ENCODE data around the gene MOGAT1. TPM values are rescaled to one million over a fixed set of nuclear protein-coding genes. Genes with fewer than 3 reads are reported as not detected.

The MOGAT1 gene
- not detected for polyA plus RNA-seq (ENCODE audit: insufficient read length in 10 of 10)
- long read RNA-seq, donor 1 = 0 reads
- long read RNA-seq, donor 2 = 0 reads
- long read RNA-seq, donor 3 = 0 reads
- long read RNA-seq, donor 4 = 0 reads
- long read RNA-seq, donor 5 = 0 reads
- long read RNA-seq, donor 6 = 0 reads
- long read RNA-seq, donor 7 = 0 reads
- long read RNA-seq, donor 8 = 0 reads
- long read RNA-seq, donor 9 = 0 reads

GRCh38 chr2:222671259-222672067 lies at the start of gene MOGAT1:
Gene MOGAT1 (plus strand): TSS chr2:222671658. CDS start chr2:222671786, 128 bp downstream.
- peak in 1 of 3 donors; percentile 56 for DNase-seq

GRCh38 chr2:222621893-222622292 lies 49.6 kb upstream of the MOGAT1 start:
- DNase-seq = no peak

- DNase-seq = no peak
Measured at GRCh38 chr2:222622910-222623309, 48.5 kb upstream of the MOGAT1 start.

- no peak for DNase-seq
Measured at GRCh38 chr2:222623756-222624309, 47.6 kb upstream of the MOGAT1 start.

GRCh38 chr2:222627764-222628163 lies 43.7 kb upstream of the MOGAT1 start:
- peak in 1 of 3 donors; percentile 15 for DNase-seq

GRCh38 chr2:222635295-222635694 lies 36.2 kb upstream of the MOGAT1 start:
- DNase-seq = no peak

GRCh38 chr2:222637067-222637466 lies 34.4 kb upstream of the MOGAT1 start:
- DNase-seq = no peak

- no peak for DNase-seq
Measured at GRCh38 chr2:222641336-222641735, 30.1 kb upstream of the MOGAT1 start.

GRCh38 chr2:222643134-222643533 lies 28.3 kb upstream of the MOGAT1 start:
- DNase-seq = no peak

- no peak for DNase-seq
Measured at GRCh38 chr2:222646008-222646407, 25.4 kb upstream of the MOGAT1 start.

- no peak for DNase-seq
Measured at GRCh38 chr2:222649801-222650200, 21.7 kb upstream of the MOGAT1 start.

- peak in 1 of 3 donors; percentile 49 for DNase-seq
Measured at GRCh38 chr2:222651718-222652418, 19.6 kb upstream of the MOGAT1 start.

GRCh38 chr2:222652491-222653255 lies 18.8 kb upstream of the MOGAT1 start:
- DNase-seq = no peak

- DNase-seq = no peak
Measured at GRCh38 chr2:222653280-222653679, 18.2 kb upstream of the MOGAT1 start.

- DNase-seq = peak; percentile 96 to 98 (median 98)
Measured at GRCh38 chr2:222655787-222656525, 15.5 kb upstream of the MOGAT1 start, which contains the start of gene FARSB. Gene FARSB (minus strand): TSS chr2:222656092. CDS start chr2:222656073, 19 bp downstream.

GRCh38 chr2:222656526-222657446 lies 14.7 kb upstream of the MOGAT1 start:
- no peak for DNase-seq

- DNase-seq = no peak
Measured at GRCh38 chr2:222663479-222663878, 8.0 kb upstream of the MOGAT1 start.

- DNase-seq = no peak
Measured at GRCh38 chr2:222668494-222669154, 2.8 kb upstream of the MOGAT1 start.

GRCh38 chr2:222669353-222669752 lies 2.1 kb upstream of the MOGAT1 start:
- no peak for DNase-seq
